ENCODE measurements around the gene MT1G.

The MT1G gene

GRCh38 chr16:56710181-56710737, 42.4 kb upstream of the MT1G start:
- Histone ChIP-seq H3K27me3 (ENCODE audit: insufficient read depth, poor library complexity, severe bottlenecking) (no peaks in the 10 kb centered on the region), H3K4me3 (replicated peaks; ENCODE audit: insufficient read depth, low read length) (no peak overlapping the region), H3K27ac (replicated peaks) (no peak overlapping the region)
- no peak for DNase-seq (ENCODE audit: low read depth in 1 of 2, low spot score in 1 of 2)
- TF ChIP-seq POLR2AphosphoS5 (IDR thresholded peaks at IDR 0.05; ENCODE audit: low read depth) (no peak), GABPA (IDR thresholded peaks at IDR 0.05; ENCODE audit: low read depth) (no peak), REST (IDR thresholded peaks at IDR 0.05; ENCODE audit: insufficient replicate concordance, low read depth) (no peak), CTCF (IDR thresholded peaks at IDR 0.05; ENCODE audit: insufficient read depth, low read length) (no peak), SPI1 (IDR thresholded peaks at IDR 0.05; ENCODE audit: borderline replicate concordance, low read depth) (no peak)

DNA sequence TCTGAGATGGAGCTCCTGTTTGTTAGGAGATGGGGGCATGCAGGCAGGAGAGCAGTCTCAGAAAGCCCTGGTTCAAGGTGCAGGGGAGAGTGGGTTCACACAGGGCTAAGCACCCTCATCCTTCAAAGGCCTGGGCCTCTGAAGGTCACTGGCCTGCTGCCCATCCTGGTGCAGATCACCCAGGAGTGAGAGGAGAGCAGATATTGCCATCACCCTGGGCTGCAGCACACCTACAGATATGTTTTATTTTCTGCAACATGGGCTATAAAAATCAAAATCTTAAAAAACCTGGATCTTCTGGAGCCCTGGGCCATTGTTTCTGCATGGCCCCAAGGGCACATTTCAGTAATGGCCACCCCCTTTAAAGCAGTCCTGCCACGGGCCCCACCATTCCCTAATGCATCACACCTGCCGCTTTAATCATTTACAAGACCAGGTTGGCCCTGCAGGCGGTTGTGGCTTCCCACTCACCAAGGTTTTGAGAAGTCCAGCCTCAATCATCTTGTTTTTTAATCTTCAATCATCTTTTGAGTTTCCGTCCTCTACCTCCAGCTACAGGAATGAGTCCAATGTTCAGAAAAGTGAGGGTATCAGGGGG, 41.7 kb upstream of the MT1G start:
- H3K27ac ChIP-seq (replicated peaks) = no peak overlapping the region
- H3K27me3 ChIP-seq (ENCODE audit: insufficient read depth, poor library complexity, severe bottlenecking) = no peaks in the 10 kb centered on the region
- TF ChIP-seq CTCF (IDR thresholded peaks at IDR 0.05; ENCODE audit: insufficient read depth, low read length) (no peak), SPI1 (IDR thresholded peaks at IDR 0.05; ENCODE audit: borderline replicate concordance, low read depth) (no peak), POLR2AphosphoS5 (IDR thresholded peaks at IDR 0.05; ENCODE audit: low read depth) (no peak), GABPA (IDR thresholded peaks at IDR 0.05; ENCODE audit: low read depth) (no peak), REST (IDR thresholded peaks at IDR 0.05; ENCODE audit: insufficient replicate concordance, low read depth) (no peak)
- DNase-seq (ENCODE audit: low read depth in 1 of 2, low spot score in 1 of 2) = no peak
- H3K4me3 ChIP-seq (replicated peaks; ENCODE audit: insufficient read depth, low read length) = no peak overlapping the region

DNA sequence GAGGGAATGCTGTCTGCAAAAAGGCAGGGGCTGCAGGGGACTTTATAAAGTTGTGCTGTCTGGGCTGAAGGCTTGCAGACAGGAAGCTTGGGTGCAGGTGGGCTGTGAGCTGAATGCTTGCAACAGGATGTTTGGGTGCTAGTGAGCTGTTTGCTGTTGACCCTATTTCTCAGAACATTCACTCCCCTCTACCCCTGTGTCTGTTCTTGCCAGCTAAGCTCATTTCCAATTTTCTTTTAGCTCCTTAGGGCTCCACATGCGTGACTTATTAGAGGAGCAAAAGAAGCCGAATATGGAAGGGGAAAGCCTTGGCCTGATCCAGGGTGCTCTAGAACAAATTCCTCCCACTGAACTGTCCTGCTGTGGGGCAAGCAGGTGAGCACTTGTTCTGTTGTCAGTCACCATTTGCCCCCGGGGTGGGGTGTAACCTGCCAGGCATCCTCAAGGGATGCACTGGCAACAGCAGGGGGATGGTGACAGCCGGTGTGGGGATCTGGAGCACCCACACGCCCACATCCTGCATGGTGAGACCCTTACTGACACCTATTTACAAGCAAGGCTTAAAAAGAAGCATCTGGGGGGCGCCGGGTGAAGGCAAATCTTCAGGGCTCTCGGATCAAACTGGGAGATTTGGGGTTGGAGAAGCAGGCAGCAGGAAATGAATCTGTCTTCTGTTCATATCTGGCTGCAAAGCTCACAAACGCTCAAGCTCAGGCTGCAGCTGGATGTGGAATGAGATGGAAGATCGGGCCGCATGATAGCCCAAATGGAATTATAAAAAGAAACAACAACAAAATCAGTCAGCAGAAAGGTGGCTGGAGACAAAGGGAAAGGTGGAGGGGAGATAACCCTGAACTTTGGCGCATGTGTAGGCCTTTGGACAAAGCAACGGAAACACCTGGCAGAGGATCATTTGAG, 40.9 kb upstream of the MT1G start:
- H3K27me3 ChIP-seq (ENCODE audit: insufficient read depth, poor library complexity, severe bottlenecking) = no peaks in the 10 kb centered on the region
- no peak for DNase-seq (ENCODE audit: low read depth in 1 of 2, low spot score in 1 of 2)
- TF ChIP-seq GABPA (IDR thresholded peaks at IDR 0.05; ENCODE audit: low read depth) (no peak), REST (IDR thresholded peaks at IDR 0.05; ENCODE audit: insufficient replicate concordance, low read depth) (no peak), SPI1 (IDR thresholded peaks at IDR 0.05; ENCODE audit: borderline replicate concordance, low read depth) (no peak), POLR2AphosphoS5 (IDR thresholded peaks at IDR 0.05; ENCODE audit: low read depth) (no peak), CTCF (IDR thresholded peaks at IDR 0.05; ENCODE audit: insufficient read depth, low read length) (no peak)
- H3K27ac ChIP-seq (replicated peaks) = no peak overlapping the region
- no peak overlapping the region for H3K4me3 ChIP-seq (replicated peaks; ENCODE audit: insufficient read depth, low read length)

All from HL-60 (cell line).